Nucleus accumbens (tissue), 56 donors: ENCODE results near the gene GRM1.
A peak's percentile ranks its signal among the peaks of the same experiment; 100 is the strongest.
"Not testable (repeated sequence)": the region's sequence is repeated elsewhere in the genome, so short reads cannot be mapped to it uniquely, and the experiment has no call there.

Experiments
- DNase-seq, 56 donors: peaks; one replicate each; lab custom pipeline; 2025; lab: John Stamatoyannopoulos, UW

The GRM1 gene

GRCh38 chr6:146189131-146189530 is 160.3 kb downstream of the GRM1 start:
- no peak for DNase-seq

GRCh38 chr6:146190581-146190980 is 161.7 kb downstream of the GRM1 start:
- DNase-seq = no peak

- DNase-seq = no peak
These were observed 162.3 kb downstream of the GRM1 start for GRCh38 chr6:146191166-146191565.

DNA sequence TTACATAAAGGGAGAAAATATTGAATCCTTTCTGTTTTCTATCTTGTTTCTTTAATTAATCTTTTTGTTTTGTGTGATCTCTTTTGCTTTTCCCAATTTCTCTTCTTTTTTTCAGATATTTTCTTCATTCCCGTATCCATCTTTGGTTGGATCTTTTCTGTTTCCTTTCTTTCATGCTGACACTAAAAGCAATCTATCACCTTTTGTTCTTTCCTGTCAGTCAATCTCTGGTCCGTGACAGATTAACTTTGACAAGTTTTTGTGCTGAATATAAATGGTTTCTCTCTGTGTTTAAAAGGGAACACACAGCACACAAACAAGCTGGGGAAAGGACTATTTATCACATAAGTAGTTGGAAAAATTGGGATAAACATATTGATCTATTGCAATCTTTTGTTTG is 162.8 kb downstream of the GRM1 start:
- DNase-seq = no peak

GRCh38 chr6:146194434-146194833 is 165.6 kb downstream of the GRM1 start:
- DNase-seq = no peak

- DNase-seq = no peak
These were observed 171.3 kb downstream of the GRM1 start for GRCh38 chr6:146200176-146200575.

GRCh38 chr6:146202570-146202969 is 173.7 kb downstream of the GRM1 start:
- DNase-seq = no peak

DNA sequence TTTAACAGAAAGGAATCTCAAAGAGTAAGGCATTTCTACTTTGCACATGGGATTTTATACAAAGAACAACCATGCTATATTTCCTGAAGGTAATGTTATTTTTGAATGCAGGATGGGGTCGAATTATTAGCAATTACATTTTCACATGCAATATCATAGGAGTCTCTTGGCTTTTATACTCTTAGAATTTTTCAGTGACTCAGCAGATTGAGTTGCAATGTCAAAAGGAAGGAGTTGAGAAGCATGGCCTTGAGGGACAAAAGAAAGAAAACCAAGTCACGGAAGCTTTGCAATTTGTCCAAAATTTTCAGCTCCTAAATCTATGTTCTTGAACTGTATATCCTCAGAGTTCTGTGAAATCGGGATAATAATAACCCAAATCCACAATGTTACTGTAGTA is 181.1 kb downstream of the GRM1 start:
- no peak for DNase-seq

DNA sequence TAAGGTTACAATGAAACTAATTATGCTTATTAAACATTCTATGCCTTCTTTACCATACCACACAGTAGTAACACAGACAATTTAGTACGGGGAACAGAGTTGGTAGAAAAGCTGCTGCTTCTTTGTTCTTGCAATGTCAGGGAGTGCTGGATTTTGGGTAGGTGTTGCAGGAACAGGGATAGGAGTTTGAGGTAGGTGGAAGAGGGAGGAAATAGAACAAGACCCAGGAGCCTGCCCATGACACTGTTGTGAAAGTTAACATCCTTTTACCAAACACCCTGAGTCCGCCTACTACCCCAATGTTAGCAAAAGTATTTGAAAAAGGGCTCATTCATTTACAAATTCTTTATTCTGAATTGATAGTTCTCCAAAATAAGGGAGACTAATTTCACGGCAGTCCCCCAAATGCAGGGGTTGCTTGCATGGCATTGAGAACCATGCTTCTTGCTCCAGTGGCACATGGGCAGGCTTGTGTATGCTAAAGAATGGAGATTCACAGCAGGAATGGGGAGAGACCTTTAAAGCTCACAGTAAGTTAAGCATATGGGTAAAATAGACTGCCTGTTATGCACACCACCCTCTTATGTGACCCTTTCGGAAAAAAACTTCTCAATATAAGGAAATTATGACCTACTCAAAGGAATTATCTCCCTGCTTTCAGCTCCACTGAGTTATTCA is 181.7 kb downstream of the GRM1 start:
- DNase-seq = peak in 4 of 56 donors; percentile 1 to 6 (median 2)

GRCh38 chr6:146211646-146212045 is 182.8 kb downstream of the GRM1 start:
- no peak for DNase-seq

- DNase-seq = no peak
These were observed 183.9 kb downstream of the GRM1 start for GRCh38 chr6:146212781-146213180.

- DNase-seq = no peak
These were observed 190.2 kb downstream of the GRM1 start for GRCh38 chr6:146219101-146219500.

DNA sequence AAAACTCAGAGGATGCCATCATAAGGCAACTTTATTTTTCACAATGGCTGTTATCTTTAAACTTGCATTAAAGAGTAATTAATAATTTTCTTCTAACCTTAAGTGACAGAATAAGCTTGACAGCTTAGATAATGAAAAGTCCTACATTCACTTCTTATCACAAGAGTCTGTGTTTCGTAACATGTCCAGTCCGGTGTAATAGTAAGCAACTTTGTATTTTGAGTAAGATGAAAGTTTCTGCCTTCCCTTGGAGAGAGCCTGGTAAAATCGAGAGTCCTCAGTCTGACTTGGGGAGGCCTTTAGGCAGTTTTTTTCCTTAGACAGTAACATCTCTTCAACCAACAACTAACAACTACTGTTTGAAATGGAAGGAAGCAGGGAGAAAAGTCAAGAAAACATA is 195.6 kb downstream of the GRM1 start:
- DNase-seq = no peak

DNA sequence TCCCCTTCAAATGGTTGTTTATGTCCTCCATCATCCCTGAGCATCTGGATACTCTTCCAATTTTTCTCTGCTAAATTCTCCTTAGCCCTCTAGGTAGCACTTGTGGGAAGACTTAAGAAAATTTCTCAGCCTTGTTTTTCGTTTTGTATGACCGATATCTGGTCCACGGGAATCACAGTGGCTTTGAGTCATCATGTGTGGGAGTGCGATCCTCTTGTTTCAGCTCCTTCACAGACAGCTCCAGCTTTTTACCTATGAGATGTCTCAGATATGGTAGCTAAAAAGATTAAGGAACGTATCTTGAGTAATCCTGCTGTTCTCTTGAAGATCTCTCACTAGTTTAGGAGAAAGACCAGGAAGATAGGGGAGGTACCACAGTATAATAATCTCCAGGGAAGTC is 196.1 kb downstream of the GRM1 start:
- DNase-seq = no peak

- DNase-seq = peak in 1 of 56 donors; percentile 4
These were observed 211.5 kb downstream of the GRM1 start for GRCh38 chr6:146240322-146240721.

- DNase-seq = no peak
These were observed 211.9 kb downstream of the GRM1 start for GRCh38 chr6:146240807-146241206.

DNA sequence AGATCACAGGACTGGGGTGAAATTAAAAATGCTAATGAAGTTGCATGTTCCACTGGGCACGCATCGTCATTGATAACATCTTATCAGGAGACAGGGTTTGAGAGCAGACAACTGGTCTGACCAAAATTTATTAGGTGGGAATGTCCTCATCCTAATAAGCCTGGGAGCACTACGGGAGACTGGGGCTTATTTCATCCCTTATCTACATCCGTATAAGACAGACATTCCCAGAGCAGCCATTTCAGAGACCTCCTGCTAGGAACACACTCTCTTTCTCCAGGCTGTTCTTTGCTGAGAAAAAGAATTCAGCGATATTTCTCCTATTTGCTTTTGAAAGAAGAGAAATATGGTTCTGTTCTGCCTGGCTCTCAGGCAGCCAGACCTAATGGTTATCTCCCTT is 214.8 kb downstream of the GRM1 start:
- not testable (repeated sequence) for DNase-seq

DNA sequence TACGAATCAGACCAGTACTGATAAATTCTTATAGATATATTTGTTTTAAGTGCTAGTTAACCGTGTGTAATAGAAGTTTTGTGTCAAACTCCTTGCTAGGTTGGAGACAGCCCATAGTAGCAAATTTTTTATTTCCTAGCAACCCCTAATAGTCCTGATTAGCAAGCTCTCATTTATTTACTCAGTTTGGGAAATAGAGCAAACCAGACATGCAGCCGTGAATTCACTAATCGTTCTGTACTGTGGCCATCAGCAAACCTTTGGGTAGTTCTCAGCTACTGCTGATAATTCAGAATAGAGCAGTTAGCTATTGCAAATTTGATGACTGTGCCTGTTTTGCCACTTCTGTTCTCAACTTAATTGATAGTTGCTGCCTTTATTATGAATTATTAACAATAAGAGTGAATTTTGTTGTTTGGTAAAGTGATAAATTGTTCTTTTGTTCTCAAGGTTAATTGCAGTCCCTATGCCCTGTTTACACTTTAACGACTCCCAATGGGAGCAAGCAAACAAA is 215.8 kb downstream of the GRM1 start:
- DNase-seq = no peak

DNA sequence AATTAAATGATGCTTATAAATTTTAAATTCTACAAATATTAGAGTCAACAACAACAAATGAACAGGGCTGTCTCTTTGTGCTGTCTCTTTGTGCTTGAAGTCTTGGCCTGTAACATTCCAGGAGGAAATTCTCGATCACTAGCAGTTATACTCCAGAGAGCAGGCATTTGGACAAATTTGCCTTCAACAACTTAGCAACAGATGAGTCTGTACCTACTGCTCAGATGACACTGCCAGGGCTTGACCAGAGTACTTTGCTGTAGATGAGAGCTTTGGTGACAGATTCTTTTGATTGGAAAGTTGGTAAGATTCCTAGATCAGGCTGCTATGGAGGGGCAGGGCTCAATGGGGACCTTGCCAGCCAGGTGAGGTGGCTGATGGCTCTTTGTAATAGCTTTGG is 217.2 kb downstream of the GRM1 start:
- DNase-seq = no peak

GRCh38 chr6:146253691-146254090 is 224.8 kb downstream of the GRM1 start:
- no peak for DNase-seq

DNA sequence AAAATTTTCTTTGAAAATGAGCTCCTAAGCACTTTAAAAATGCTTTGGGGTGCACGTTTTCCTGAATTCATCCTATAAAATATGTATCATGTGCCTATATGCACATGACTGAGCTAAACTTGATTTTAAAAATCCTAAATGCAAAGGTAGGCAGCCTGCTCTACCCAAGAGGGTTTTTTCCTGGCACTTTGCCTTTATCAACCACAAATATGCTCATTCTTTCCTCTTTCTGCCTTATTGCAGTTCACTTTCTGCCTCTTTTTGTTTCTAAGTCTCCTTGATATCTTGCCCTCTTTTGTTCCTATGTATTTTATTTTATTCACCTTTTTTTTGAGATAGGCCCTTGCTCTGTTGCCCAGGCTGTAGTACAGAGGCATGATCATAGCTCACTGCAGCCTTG is 229.3 kb downstream of the GRM1 start:
- DNase-seq = no peak

DNA sequence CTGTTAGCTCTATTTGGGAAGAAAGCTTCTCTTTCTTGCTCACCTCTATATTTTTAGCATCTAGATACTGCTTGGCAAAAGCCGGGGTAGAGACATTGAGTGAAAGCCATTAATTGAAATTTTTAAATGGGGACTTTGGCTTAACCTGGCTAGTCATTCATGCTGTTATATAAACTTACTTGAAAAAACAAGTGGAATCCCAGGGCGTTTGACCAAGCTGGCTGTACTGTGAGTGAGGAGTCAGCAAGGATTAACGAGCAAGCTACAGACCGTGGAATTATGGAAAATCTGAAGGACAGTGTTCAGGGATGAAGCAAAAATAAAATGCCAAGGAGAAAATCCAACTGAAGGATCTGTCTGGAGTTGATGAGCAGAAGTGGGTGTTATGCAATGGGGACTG is 232.0 kb downstream of the GRM1 start:
- DNase-seq = no peak

- no peak for DNase-seq
These were observed 236.2 kb downstream of the GRM1 start for GRCh38 chr6:146265056-146265455.
